ENCODE results near the gene EIF3K.

DNA sequence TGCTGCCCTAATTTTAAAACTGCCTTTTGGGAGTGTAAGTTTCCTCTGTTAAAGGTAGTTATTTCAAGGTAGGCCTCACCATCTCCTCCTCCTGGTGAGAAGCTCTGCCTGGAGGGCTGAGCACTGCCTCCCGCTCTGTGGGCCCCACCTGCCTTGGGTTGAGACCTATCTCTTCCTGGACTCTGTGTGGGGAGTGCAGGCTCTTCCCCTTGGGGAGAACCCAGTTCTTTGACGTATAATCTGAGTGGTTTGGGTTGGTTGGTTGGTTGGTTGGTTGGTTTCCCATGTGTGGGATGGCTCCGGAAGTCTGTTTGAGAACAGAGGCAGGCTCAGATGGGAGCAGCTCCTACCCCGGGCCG is 67.5 kb downstream of the EIF3K start:
- TF ChIP-seq, protein P1, sequence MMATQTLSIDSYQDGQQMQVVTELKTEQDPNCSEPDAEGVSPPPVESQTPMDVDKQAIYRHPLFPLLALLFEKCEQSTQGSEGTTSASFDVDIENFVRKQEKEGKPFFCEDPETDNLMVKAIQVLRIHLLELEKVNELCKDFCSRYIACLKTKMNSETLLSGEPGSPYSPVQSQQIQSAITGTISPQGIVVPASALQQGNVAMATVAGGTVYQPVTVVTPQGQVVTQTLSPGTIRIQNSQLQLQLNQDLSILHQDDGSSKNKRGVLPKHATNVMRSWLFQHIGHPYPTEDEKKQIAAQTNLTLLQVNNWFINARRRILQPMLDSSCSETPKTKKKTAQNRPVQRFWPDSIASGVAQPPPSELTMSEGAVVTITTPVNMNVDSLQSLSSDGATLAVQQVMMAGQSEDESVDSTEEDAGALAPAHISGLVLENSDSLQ (IDR thresholded peaks at IDR 0.05): no peak
- no peak for TF ChIP-seq HDGF (IDR thresholded peaks at IDR 0.05; ENCODE audit: borderline replicate concordance)
- no peak for TF ChIP-seq SP1 (IDR thresholded peaks at IDR 0.05)
- TF ChIP-seq ARNT (IDR thresholded peaks at IDR 0.05): no peak

All from HEK293T (cell line).